GM12878 (cell line): Measurements from ENCODE around the gene MLKL. TPM values are rescaled to one million over a fixed set of nuclear protein-coding genes. Genes with fewer than 3 reads are reported as not detected.

Experiments used
- ATAC-seq: fragments of 200-7000 bp; cut with Tn5 transposase; 3 replicates; pipeline ENCODE4 v1.9.1; 2020; ENCODE audit warnings: mild to moderate bottlenecking, moderate library complexity
- BruUV-seq: library from RNA; stranded (reverse); fragments of 400-500 nt; replicated peaks from 2 replicates; lab custom pipeline; 2021; lab: Mats Ljungman, UMichigan
- CTCF ChIA-PET: fragments of 300-600 bp; sonication (Branson Sonifier 250); formaldehyde crosslinking; extraction: SDS; loops from one replicate; lab custom pipeline; 2021; ENCODE audit warnings: inconsistent platforms; lab: Yijun Ruan, JAX
- POLR2A ChIA-PET: fragments of 350-600 bp; formaldehyde crosslinking; extraction: SDS; loops from one replicate; lab custom pipeline; 2021; ENCODE audit warnings: inconsistent platforms; lab: Charles Lee
- RAD21 ChIA-PET: fragments of 300-600 bp; sonication (Branson Sonifier 250); formaldehyde crosslinking; loops from one replicate; lab custom pipeline; 2023; ENCODE audit warnings: antibody characterized with exemption; ENCODE audit not compliant: unreplicated experiment; lab: Charles Lee
- SMC1A ChIA-PET: fragments of 300-600 bp; sonication (Branson Sonifier 250); formaldehyde crosslinking; loops from one replicate; lab custom pipeline; 2023; ENCODE audit not compliant: unreplicated experiment, uncharacterized antibody; lab: Charles Lee
- DNase-seq: peaks from one replicate; pipeline ENCODE4 v3.0.0-alpha.2; 2011; ENCODE audit warnings: low read depth, low spot score
- FAIRE-seq: peaks from 3 replicates; lab custom pipeline; 2011; peaks lifted over from hg19 to GRCh38; lab: Jason Lieb, UNC
- H2AFZ ChIP-seq: 2 replicates; pipeline ENCODE4 v1.6.0; 2011; ENCODE audit warnings: low read depth, low read length, control low read depth; ENCODE audit not compliant: control insufficient read depth
- H3K27ac ChIP-seq: 2 replicates; pipeline ENCODE4 v1.5.1; 2011; ENCODE audit warnings: control low read depth; ENCODE audit not compliant: control insufficient read depth, insufficient read depth
- H3K27me3 ChIP-seq, 2 experiments: replicated peaks in 1 of 2; 2 replicates each; pipeline versions ENCODE4 v1.6.0 to v1.6.1; 2011; ENCODE audit warnings: low read length in 1 of 2; ENCODE audit not compliant: control insufficient read depth in 2 of 2, insufficient read depth in 2 of 2
- H3K36me3 ChIP-seq, 2 experiments: 2 replicates each; pipeline ENCODE4 v1.5.1; 2011; ENCODE audit warnings: low read length in 1 of 2; ENCODE audit not compliant: control insufficient read depth in 2 of 2, insufficient read depth in 2 of 2
- H3K4me1 ChIP-seq: 2 replicates; pipeline ENCODE4 v1.6.1; 2011; ENCODE audit warnings: mild to moderate bottlenecking, low read length, moderate library complexity, mixed read lengths; ENCODE audit not compliant: control insufficient read depth, insufficient read depth
- H3K4me2 ChIP-seq: 2 replicates; pipeline ENCODE4 v1.6.0; 2011; ENCODE audit warnings: control low read depth; ENCODE audit not compliant: control insufficient read depth, insufficient read depth
- H3K4me3 ChIP-seq: fragments of 200-600 bp; sonication (generic); 2 replicates; pipeline ENCODE4 v1.5.1; 2016
- H3K79me2 ChIP-seq: 2 replicates; pipeline ENCODE4 v1.6.0; 2011; ENCODE audit warnings: low read length; ENCODE audit not compliant: control insufficient read depth, insufficient read depth
- H3K9ac ChIP-seq: 2 replicates; pipeline ENCODE4 v1.8.0; 2011; ENCODE audit warnings: low read length, control low read depth, mixed read lengths; ENCODE audit not compliant: control insufficient read depth, insufficient read depth
- H3K9me3 ChIP-seq: replicated peaks from 3 replicates; pipeline ENCODE4 v1.5.1; 2011; ENCODE audit warnings: mild to moderate bottlenecking, low read length; ENCODE audit not compliant: control insufficient read depth, insufficient read depth
- H4K20me1 ChIP-seq: 2 replicates; pipeline ENCODE4 v1.6.0; 2011; ENCODE audit not compliant: control insufficient read depth, insufficient read depth
- ASH2L ChIP-seq: fragments of 300-600, 200-600 bp; sonication (generic); IDR thresholded peaks from 2 replicates; pipeline ENCODE4 v1.6.1; 2017; ENCODE audit warnings: low read depth, mild to moderate bottlenecking, borderline replicate concordance
- CREB1 ChIP-seq: IDR thresholded peaks from 2 replicates; pipeline ENCODE4 v1.6.1; 2012; ENCODE audit warnings: low read depth, mild to moderate bottlenecking, inconsistent platforms
- EZH2 ChIP-seq: IDR thresholded peaks from 2 replicates; pipeline ENCODE4 v1.6.1; 2012; ENCODE audit warnings: low read depth, mild to moderate bottlenecking, control low read depth, inconsistent platforms, low read length, borderline replicate concordance; ENCODE audit not compliant: control insufficient read depth
- KAT2A ChIP-seq: conservative IDR thresholded peaks from 2 replicates; pipeline ENCODE4 v1.6.1; 2011; ENCODE audit warnings: low read depth, low read length; ENCODE audit not compliant: control insufficient read depth
- NFYA ChIP-seq: IDR thresholded peaks from 2 replicates; pipeline ENCODE4 v1.6.1; 2011; ENCODE audit warnings: low read depth, mild to moderate bottlenecking, low read length, improper control_type of control experiment, borderline replicate concordance
- ZSCAN29 ChIP-seq: fragments of 450-650 bp; IDR thresholded peaks from 2 replicates; pipeline ENCODE4 v1.6.1; 2017; ENCODE audit warnings: mild to moderate bottlenecking, moderate library complexity
- WGBS: methylation state at CpG from one replicate; pipeline ENCODE4 v1.1.6; 2016; ENCODE audit warnings: low lambda C conversion rate; ENCODE audit not compliant: insufficient replicate concordance, insufficient coverage; ENCODE audit errors: missing lambda C conversion rate; 5-methylcytosine and 5-hydroxymethylcytosine counted together
- in situ Hi-C: fragments of 300-500 bp; cut with MboI; formaldehyde crosslinking; loops from 9 replicates; pipeline ENCODE4 v1.14.3; 2018; ENCODE audit warnings: mixed read lengths
- intact Hi-C: fragments of 100-400 bp; cut with micrococcal nuclease; formaldehyde crosslinking; loops from one replicate; pipeline ENCODE4 v1.14.2; 2022; ENCODE audit not compliant: unreplicated experiment
- polyA plus RNA-seq, 11 experiments: library from polyadenylated mRNA; depleted of rRNA in 4 of 11; unstranded in 6 of 11; stranded (reverse) in 5 of 11; fragments of >200 nt; fragmentation: Nextera tagmentation in 4 of 11; fragmentation: Illumina TruSeq in 1 of 11; extraction: Ambion mirVana in 4 of 11; extraction: Trizol in 1 of 11; gene quantifications; 1 replicate in 1 of 11; 2 replicates in 10 of 11; pipeline versions ENCODE4 v1.2.1 to v1.2.3, GENCODE V29; 2011 to 2016; ENCODE audit warnings: inconsistent platforms in 2 of 11, missing spikeins in 2 of 11, low read depth in 1 of 11
- total RNA-seq, 4 experiments: library from RNA; depleted of rRNA in 3 of 4; stranded (reverse); fragments of >200 nt in 3 of 4; fragmentation: Illumina TruSeq in 1 of 4; extraction: Trizol in 1 of 4; gene quantifications; 2 replicates each; pipeline versions ENCODE4 v1.2.1 to v1.2.3, GENCODE V29; 2013 to 2021
- TF ChIP-seq, protein P1 (sequence below): fragments of 450-650 bp; IDR thresholded peaks from 2 replicates; pipeline ENCODE4 v1.6.1; 2017; ENCODE audit warnings: antibody characterized with exemption, mild to moderate bottlenecking, moderate library complexity

MLKL gene
- total and polyA plus RNA-seq, 10 of the 15 experiments (the other 5 are each of a cell fraction or from before 2014, with no cell fraction given) = 3.8 to 14.5 (median 11.2) TPM

GRCh38 chr16:74745926-74746325 is 45.3 kb upstream of the MLKL start:
- no peak for DNase-seq
- H2AFZ ChIP-seq = no peak overlapping the region
- POLR2A ChIA-PET = no interaction called here
- TF ChIP-seq, protein P1, sequence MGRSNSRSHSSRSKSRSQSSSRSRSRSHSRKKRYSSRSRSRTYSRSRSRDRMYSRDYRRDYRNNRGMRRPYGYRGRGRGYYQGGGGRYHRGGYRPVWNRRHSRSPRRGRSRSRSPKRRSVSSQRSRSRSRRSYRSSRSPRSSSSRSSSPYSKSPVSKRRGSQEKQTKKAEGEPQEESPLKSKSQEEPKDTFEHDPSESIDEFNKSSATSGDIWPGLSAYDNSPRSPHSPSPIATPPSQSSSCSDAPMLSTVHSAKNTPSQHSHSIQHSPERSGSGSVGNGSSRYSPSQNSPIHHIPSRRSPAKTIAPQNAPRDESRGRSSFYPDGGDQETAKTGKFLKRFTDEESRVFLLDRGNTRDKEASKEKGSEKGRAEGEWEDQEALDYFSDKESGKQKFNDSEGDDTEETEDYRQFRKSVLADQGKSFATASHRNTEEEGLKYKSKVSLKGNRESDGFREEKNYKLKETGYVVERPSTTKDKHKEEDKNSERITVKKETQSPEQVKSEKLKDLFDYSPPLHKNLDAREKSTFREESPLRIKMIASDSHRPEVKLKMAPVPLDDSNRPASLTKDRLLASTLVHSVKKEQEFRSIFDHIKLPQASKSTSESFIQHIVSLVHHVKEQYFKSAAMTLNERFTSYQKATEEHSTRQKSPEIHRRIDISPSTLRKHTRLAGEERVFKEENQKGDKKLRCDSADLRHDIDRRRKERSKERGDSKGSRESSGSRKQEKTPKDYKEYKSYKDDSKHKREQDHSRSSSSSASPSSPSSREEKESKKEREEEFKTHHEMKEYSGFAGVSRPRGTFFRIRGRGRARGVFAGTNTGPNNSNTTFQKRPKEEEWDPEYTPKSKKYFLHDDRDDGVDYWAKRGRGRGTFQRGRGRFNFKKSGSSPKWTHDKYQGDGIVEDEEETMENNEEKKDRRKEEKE = no peak
- TF ChIP-seq KAT2A = no peak
- TF ChIP-seq ASH2L = no peak
- no peak for TF ChIP-seq ZSCAN29
- no peak for TF ChIP-seq NFYA
- TF ChIP-seq CREB1 = no peak
- no peak for TF ChIP-seq EZH2
- TF ChIP-seq, all 136 proteins: peak for 0
- no peak overlapping the region for H3K27ac ChIP-seq
- H3K79me2 ChIP-seq = no peaks in the 10 kb centered on the region
- H3K4me3 ChIP-seq = no peak overlapping the region
- ChIA-PET CTCF (no interaction called here), SMC1A (no interaction called here), RAD21 (no interaction called here)
- no peak overlapping the region for H3K4me2 ChIP-seq
- H3K36me3 ChIP-seq = no peaks in the 10 kb centered on the region
- ATAC-seq = no peak
- in situ Hi-C loops = no loop called here
- WGBS = 56% methylated on average over 6 of the region's 7 CpGs
- H3K9ac ChIP-seq = no peak overlapping the region
- no peaks in the 10 kb centered on the region for H3K9me3 ChIP-seq
- H3K4me1 ChIP-seq = peaks cover 7% of the 10 kb centered on the region; the same call in 1 of the 2 replicates
- BruUV-seq = no TSS peak
- H3K27me3 ChIP-seq = no peaks in the 10 kb centered on the region; a peak in 1 of 4 replicates
- no peaks in the 10 kb centered on the region for H4K20me1 ChIP-seq
- intact Hi-C loops = no loop called here
- no peak for FAIRE-seq
